ENCODE data around the gene TUB.

- TF ChIP-seq TAF1 (IDR thresholded peaks at IDR 0.05; ENCODE audit: borderline replicate concordance, insufficient read depth, low read length), result no peak
- no peak for TF ChIP-seq POLR2AphosphoS5 (IDR thresholded peaks at IDR 0.05; ENCODE audit: low read depth, low read length)
- TF ChIP-seq REST (IDR thresholded peaks at IDR 0.05; ENCODE audit: insufficient read depth in 1 of 2, low read depth in 2 of 2, low read length in 2 of 2), result no peak
- no peak for TF ChIP-seq SIN3A (IDR thresholded peaks at IDR 0.05; ENCODE audit: borderline replicate concordance, insufficient read depth, low read length)
- no peak for TF ChIP-seq FOXP2 (optimal IDR thresholded peaks at IDR 0.05; ENCODE audit: borderline replicate concordance, extremely low read depth, extremely low read length, insufficient read depth)
Observed at GRCh38 chr11:8087185-8087584, 6.2 kb downstream of the TUB start.

All from PFSK-1 (cell line).